Caco-2 (cell line): Measurements from ENCODE around the gene DIRAS1. TPM values are rescaled to one million over a fixed set of nuclear protein-coding genes. Genes with fewer than 3 reads are reported as not detected.

Experiments
- BruUV-seq: library from RNA; stranded (reverse); fragments of 400-500 nt; replicated peaks from 2 replicates; lab custom pipeline; 2021; lab: Mats Ljungman, UMichigan
- CTCF ChIA-PET: fragments of 300-600 bp; sonication (Branson Sonifier 250); formaldehyde crosslinking; loops from one replicate; lab custom pipeline; 2022; ENCODE audit warnings: antibody characterized with exemption; lab: Charles Lee
- POLR2A ChIA-PET: fragments of 300-600 bp; sonication (Branson Sonifier 250); formaldehyde crosslinking; loops from one replicate; lab custom pipeline; 2022; ENCODE audit warnings: antibody characterized with exemption; lab: Charles Lee
- DNase-seq, 2 experiments: peaks; one replicate each; pipeline versions ENCODE4 v3.0.0 to v3.0.0-alpha.2; 2020 to 2022
- H3K27me3 ChIP-seq: replicated peaks from 2 replicates; pipeline ENCODE4 v1.6.0; 2011; ENCODE audit warnings: low read length; ENCODE audit not compliant: control insufficient read depth, insufficient read depth
- H3K36me3 ChIP-seq: 2 replicates; pipeline ENCODE4 v1.5.1; 2011; ENCODE audit warnings: low read length; ENCODE audit not compliant: control insufficient read depth, insufficient read depth
- H3K4me1 ChIP-seq: fragments of 250-450 bp; sonication (Bioruptor Pico); 2 replicates; pipeline ENCODE4 v1.5.1; 2020; ENCODE audit warnings: mild to moderate bottlenecking
- H3K4me3 ChIP-seq: 2 replicates; pipeline ENCODE4 v1.5.1; 2011; ENCODE audit warnings: low read depth, mild to moderate bottlenecking, control low read depth, low read length
- H3K9me3 ChIP-seq: fragments of 250-450 bp; sonication (Bioruptor Pico); 2 replicates; pipeline ENCODE4 v1.5.1; 2020; ENCODE audit warnings: mild to moderate bottlenecking, moderate library complexity
- H3K27ac Mint-ChIP-seq: one replicate; pipeline ENCODE4 v1.8.0; 2022; ENCODE audit warnings: mixed read lengths; ENCODE audit not compliant: unreplicated experiment
- H3K27me3 Mint-ChIP-seq: one replicate; pipeline ENCODE4 v1.8.0; 2022; ENCODE audit warnings: mixed read lengths; ENCODE audit not compliant: insufficient read depth, unreplicated experiment
- H3K36me3 Mint-ChIP-seq: one replicate; pipeline ENCODE4 v1.8.0; 2022; ENCODE audit warnings: mild to moderate bottlenecking, mixed read lengths; ENCODE audit not compliant: insufficient read depth, unreplicated experiment
- H3K4me1 Mint-ChIP-seq: one replicate; pipeline ENCODE4 v1.8.0; 2022; ENCODE audit warnings: low read depth, mixed read lengths; ENCODE audit not compliant: unreplicated experiment
- H3K4me3 Mint-ChIP-seq: one replicate; pipeline ENCODE4 v1.8.0; 2022; ENCODE audit warnings: mild to moderate bottlenecking, moderate library complexity, mixed read lengths; ENCODE audit not compliant: unreplicated experiment
- H3K9me3 Mint-ChIP-seq: one replicate; pipeline ENCODE4 v1.8.0; 2022; ENCODE audit warnings: mixed read lengths; ENCODE audit not compliant: unreplicated experiment
- intact Hi-C: fragments of 100-400 bp; cut with micrococcal nuclease; formaldehyde crosslinking; loops from one replicate; pipeline ENCODE4 v1.10.0; 2022; ENCODE audit not compliant: unreplicated experiment
- total RNA-seq: library from RNA; stranded (reverse); gene quantifications from 2 replicates; pipeline ENCODE4 v1.2.3, GENCODE V29; 2022
- TF ChIP-seq, protein P1 (sequence below), 2 experiments: fragments of 200-600 bp in 1 of 2; IDR thresholded peaks; 1 replicate in 1 of 2; 2 replicates in 1 of 2; pipeline versions ENCODE4 v1.5.1 to v1.8.0; 2011 to 2022; ENCODE audit warnings: antibody characterized with exemption in 1 of 2, control low read depth in 1 of 2, inconsistent platforms in 1 of 2, low read depth in 1 of 2, low read length in 1 of 2, mild to moderate bottlenecking in 1 of 2, moderate library complexity in 1 of 2; ENCODE audit not compliant: insufficient read depth in 1 of 2, severe bottlenecking in 1 of 2, unreplicated experiment in 1 of 2

Gene DIRAS1
- total RNA-seq, 1 experiment from 2014 or later, result 2.3 TPM

DNA sequence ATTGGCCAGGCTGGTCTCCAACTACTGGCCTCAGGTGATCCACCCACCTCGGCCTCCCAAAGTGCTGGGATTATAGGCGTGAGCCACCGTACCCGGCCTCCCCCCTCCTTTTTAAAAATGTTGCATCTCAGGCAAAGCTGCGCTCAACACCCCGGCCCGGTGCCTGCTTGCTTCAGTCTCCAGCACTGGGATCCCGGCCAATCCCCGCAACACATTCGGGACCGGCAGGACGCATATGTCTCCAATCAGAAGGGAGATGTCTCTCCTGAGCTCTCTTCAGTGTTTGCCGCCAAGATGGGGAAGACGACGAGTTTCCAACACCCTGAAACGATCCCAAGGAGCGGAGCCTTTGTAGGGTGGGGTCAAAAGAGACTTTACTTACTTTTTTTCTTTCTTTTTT, 34.8 kb downstream of the DIRAS1 start:
- no peak for DNase-seq
- Histone ChIP-seq H3K4me3 (no peak overlapping the region), H3K27me3 (no peaks in the 10 kb centered on the region), H3K4me1 (no peaks in the 10 kb centered on the region), H3K9me3 (no peaks in the 10 kb centered on the region), H3K36me3 (no peaks in the 10 kb centered on the region)
- ChIA-PET CTCF (no interaction called here), POLR2A (no interaction called here)
- Mint-ChIP-seq H3K27ac (no peak overlapping the region), H3K4me3 (no peak overlapping the region), H3K36me3 (no peaks in the 10 kb centered on the region), H3K4me1 (no peaks in the 10 kb centered on the region), H3K9me3 (no peaks in the 10 kb centered on the region), H3K27me3 (no peaks in the 10 kb centered on the region)
- TF ChIP-seq, protein P1, sequence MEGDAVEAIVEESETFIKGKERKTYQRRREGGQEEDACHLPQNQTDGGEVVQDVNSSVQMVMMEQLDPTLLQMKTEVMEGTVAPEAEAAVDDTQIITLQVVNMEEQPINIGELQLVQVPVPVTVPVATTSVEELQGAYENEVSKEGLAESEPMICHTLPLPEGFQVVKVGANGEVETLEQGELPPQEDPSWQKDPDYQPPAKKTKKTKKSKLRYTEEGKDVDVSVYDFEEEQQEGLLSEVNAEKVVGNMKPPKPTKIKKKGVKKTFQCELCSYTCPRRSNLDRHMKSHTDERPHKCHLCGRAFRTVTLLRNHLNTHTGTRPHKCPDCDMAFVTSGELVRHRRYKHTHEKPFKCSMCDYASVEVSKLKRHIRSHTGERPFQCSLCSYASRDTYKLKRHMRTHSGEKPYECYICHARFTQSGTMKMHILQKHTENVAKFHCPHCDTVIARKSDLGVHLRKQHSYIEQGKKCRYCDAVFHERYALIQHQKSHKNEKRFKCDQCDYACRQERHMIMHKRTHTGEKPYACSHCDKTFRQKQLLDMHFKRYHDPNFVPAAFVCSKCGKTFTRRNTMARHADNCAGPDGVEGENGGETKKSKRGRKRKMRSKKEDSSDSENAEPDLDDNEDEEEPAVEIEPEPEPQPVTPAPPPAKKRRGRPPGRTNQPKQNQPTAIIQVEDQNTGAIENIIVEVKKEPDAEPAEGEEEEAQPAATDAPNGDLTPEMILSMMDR (IDR thresholded peaks at IDR 0.05; ENCODE audit: insufficient read depth in 1 of 2, low read depth in 1 of 2, low read length in 1 of 2, severe bottlenecking in 1 of 2, unreplicated experiment in 1 of 2), result no peak
- BruUV-seq, result no TSS peak
- intact Hi-C loops, result no loop called here

DNA sequence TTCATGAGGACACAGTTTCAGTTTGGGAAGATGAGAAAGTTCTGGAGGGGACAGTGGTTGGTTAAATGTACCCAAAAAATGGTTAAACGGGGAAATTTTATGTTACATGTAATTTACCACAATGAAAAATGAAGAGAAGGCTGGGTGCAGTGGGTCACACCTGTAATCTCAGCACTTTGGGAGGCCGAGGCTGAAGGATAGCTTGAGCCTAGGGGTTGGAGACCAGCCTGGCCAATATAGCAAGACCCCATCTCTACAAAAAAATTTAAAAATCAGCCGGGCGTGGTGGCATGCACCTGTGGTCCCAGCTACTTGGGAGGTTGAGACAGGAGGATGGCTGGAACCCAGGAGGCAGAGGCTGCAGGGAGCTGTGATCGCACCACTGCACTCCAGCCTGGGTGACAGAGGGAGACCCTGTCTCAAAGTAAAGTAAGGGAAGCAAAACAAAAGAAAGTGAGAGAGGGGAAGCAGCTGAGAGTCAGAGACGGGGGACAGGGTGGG, 35.9 kb downstream of the DIRAS1 start:
- intact Hi-C loops, result no loop called here
- H3K27me3 Mint-ChIP-seq, result no peaks in the 10 kb centered on the region
- Histone ChIP-seq H3K36me3 (no peaks in the 10 kb centered on the region), H3K9me3 (no peaks in the 10 kb centered on the region), H3K27me3 (no peaks in the 10 kb centered on the region), H3K4me3 (no peak overlapping the region), H3K4me1 (no peaks in the 10 kb centered on the region)
- TF ChIP-seq, protein P1 (IDR thresholded peaks at IDR 0.05; ENCODE audit: insufficient read depth in 1 of 2, low read depth in 1 of 2, low read length in 1 of 2, severe bottlenecking in 1 of 2, unreplicated experiment in 1 of 2), result no peak
- CTCF ChIA-PET, result no interaction called here
- H3K9me3 Mint-ChIP-seq, result no peaks in the 10 kb centered on the region
- POLR2A ChIA-PET, result no interaction called here
- H3K4me1 Mint-ChIP-seq, result no peaks in the 10 kb centered on the region
- no peak overlapping the region for H3K27ac Mint-ChIP-seq
- H3K4me3 Mint-ChIP-seq, result no peak overlapping the region
- BruUV-seq, result no TSS peak
- DNase-seq, result no peak
- H3K36me3 Mint-ChIP-seq, result no peaks in the 10 kb centered on the region

DNA sequence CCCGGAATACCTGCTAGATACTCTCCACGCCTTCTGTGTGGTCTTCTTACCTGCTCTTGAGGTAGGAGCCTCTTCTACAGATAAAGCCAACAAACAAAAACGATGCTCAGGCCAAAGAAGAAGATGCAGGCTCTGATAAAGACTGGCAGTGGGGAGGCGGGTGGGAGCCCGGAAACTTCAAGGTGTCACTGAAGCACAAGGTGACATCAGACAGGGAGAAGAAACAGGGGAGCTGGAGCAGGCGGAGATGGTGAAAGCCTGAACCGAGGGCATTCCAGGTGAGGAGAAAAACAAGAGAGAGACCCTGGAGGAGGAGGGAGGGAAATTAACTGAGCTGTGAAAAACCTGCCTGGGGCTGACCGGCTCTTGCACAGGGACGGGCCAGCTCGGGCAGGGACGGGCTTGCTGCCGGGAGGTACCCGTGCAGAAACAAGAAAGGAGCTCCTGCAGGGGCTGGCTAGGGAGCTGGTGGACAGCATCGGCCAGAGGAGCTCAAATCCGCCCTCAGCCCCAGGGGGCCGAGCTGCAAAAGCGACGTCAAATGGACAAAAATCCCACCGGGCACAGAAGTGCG, 37.7 kb downstream of the DIRAS1 start:
- Histone ChIP-seq H3K9me3 (no peaks in the 10 kb centered on the region), H3K27me3 (no peaks in the 10 kb centered on the region), H3K4me3 (no peak overlapping the region), H3K4me1 (no peaks in the 10 kb centered on the region), H3K36me3 (no peaks in the 10 kb centered on the region)
- Mint-ChIP-seq H3K27ac (no peak overlapping the region), H3K27me3 (no peaks in the 10 kb centered on the region), H3K9me3 (no peaks in the 10 kb centered on the region), H3K4me1 (no peaks in the 10 kb centered on the region), H3K4me3 (no peak overlapping the region), H3K36me3 (no peaks in the 10 kb centered on the region)
- BruUV-seq, result no TSS peak
- intact Hi-C loops, result no loop called here
- ChIA-PET CTCF (no interaction called here), POLR2A (no interaction called here)
- no peak for DNase-seq
- TF ChIP-seq, protein P1 (IDR thresholded peaks at IDR 0.05; ENCODE audit: insufficient read depth in 1 of 2, low read depth in 1 of 2, low read length in 1 of 2, severe bottlenecking in 1 of 2, unreplicated experiment in 1 of 2), result no peak
